Nephron progenitor cell (in vitro differentiated cells): Measurements from ENCODE around the gene RAB4B.
"Not testable (repeated sequence)": the region's sequence is repeated elsewhere in the genome, so short reads cannot be mapped to it uniquely, and the experiment has no call there.

ENCODE experiments used
- DNase-seq: peaks from one replicate; pipeline ENCODE4 v3.0.0; 2021
- H3K27ac Mint-ChIP-seq: 2 replicates; pipeline ENCODE4 v1.8.0; 2021; ENCODE audit warnings: mild to moderate bottlenecking, moderate library complexity, mixed read lengths
- H3K27me3 Mint-ChIP-seq: 2 replicates; pipeline ENCODE4 v1.8.0; 2021; ENCODE audit warnings: mild to moderate bottlenecking, low read depth, mixed read lengths; ENCODE audit not compliant: poor library complexity
- H3K36me3 Mint-ChIP-seq: 2 replicates; pipeline ENCODE4 v1.8.0; 2021; ENCODE audit warnings: low read depth, mixed read lengths
- H3K4me1 Mint-ChIP-seq: 2 replicates; pipeline ENCODE4 v1.8.0; 2021; ENCODE audit warnings: mixed read lengths
- H3K4me3 Mint-ChIP-seq: 2 replicates; pipeline ENCODE4 v1.8.0; 2021; ENCODE audit warnings: mild to moderate bottlenecking, moderate library complexity, mixed read lengths
- H3K9me3 Mint-ChIP-seq: 2 replicates; pipeline ENCODE4 v1.8.0; 2021; ENCODE audit warnings: mild to moderate bottlenecking, moderate library complexity, mixed read lengths
- CTCF ChIP-seq: fragments of 200-600 bp; sonication (generic); IDR thresholded peaks from 2 replicates; pipeline ENCODE4 v1.5.0; 2021; ENCODE audit warnings: antibody characterized with exemption

Gene RAB4B

GRCh38 chr19:40836754-40837429 is 58.8 kb downstream of the RAB4B start:
- no peak for TF ChIP-seq CTCF
- H3K36me3 Mint-ChIP-seq = no peaks in the 10 kb centered on the region
- no peak overlapping the region for H3K27ac Mint-ChIP-seq

GRCh38 chr19:40838477-40838876 is 60.4 kb downstream of the RAB4B start:
- DNase-seq, H3K4me1 Mint-ChIP-seq, H3K36me3 Mint-ChIP-seq, H3K9me3 Mint-ChIP-seq, H3K27ac Mint-ChIP-seq, H3K4me3 Mint-ChIP-seq: not testable (repeated sequence)
- H3K27me3 Mint-ChIP-seq = peaks cover 50% of the 10 kb centered on the region

More at GRCh38 chr19:40836754-40837429, 58.8 kb downstream of the RAB4B start:
- Mint-ChIP-seq H3K4me1 (no peaks in the 10 kb centered on the region), H3K4me3 (no peak overlapping the region), H3K27me3 (peaks cover 44% of the 10 kb centered on the region), H3K9me3 (peaks cover 3% of the 10 kb centered on the region)
- no peak for DNase-seq

- H3K4me1 Mint-ChIP-seq, H3K4me3 Mint-ChIP-seq, DNase-seq, H3K27ac Mint-ChIP-seq, H3K36me3 Mint-ChIP-seq, H3K9me3 Mint-ChIP-seq: not testable (repeated sequence)
- H3K27me3 Mint-ChIP-seq = peaks cover 78% of the 10 kb centered on the region
These were observed 64.0 kb downstream of the RAB4B start for GRCh38 chr19:40842012-40842411.

- Mint-ChIP-seq H3K27me3 (peaks cover 87% of the 10 kb centered on the region), H3K4me3 (peak overlapping the region; percentile 71)
- H3K36me3 Mint-ChIP-seq, H3K9me3 Mint-ChIP-seq, H3K27ac Mint-ChIP-seq, DNase-seq, H3K4me1 Mint-ChIP-seq: not testable (repeated sequence)
These were observed 65.1 kb downstream of the RAB4B start for GRCh38 chr19:40842997-40843652.

- not testable (repeated sequence) for H3K9me3 Mint-ChIP-seq, H3K36me3 Mint-ChIP-seq, H3K4me1 Mint-ChIP-seq, H3K27ac Mint-ChIP-seq
- H3K27me3 Mint-ChIP-seq = peaks cover 90% of the 10 kb centered on the region
- peak overlapping the region; percentile 71 for H3K4me3 Mint-ChIP-seq
- peak; percentile 57 for DNase-seq
These were observed 65.6 kb downstream of the RAB4B start for GRCh38 chr19:40843653-40844052.
